ENCODE measurements around the gene SUPT20HL2.
"Not testable (repeated sequence)": the region's sequence is repeated elsewhere in the genome, so short reads cannot be mapped to it uniquely, and the experiment has no call there.

SUPT20HL2 gene

GRCh38 chrX:24332878-24333277, 19.0 kb upstream of the SUPT20HL2 start:
- no peak overlapping the region for H3K9ac ChIP-seq (ENCODE audit: insufficient read length, low read depth)
- no peak overlapping the region for H3K4me3 ChIP-seq (ENCODE audit: insufficient read length, low read depth)
- DNase-seq (ENCODE audit: low read depth, low spot score): no peak
- no peaks in the 10 kb centered on the region for H3K27me3 ChIP-seq (ENCODE audit: insufficient read depth, insufficient read length)
- no peaks in the 10 kb centered on the region for H3K4me1 ChIP-seq (ENCODE audit: insufficient read depth, insufficient read length)
- H3K36me3 ChIP-seq (ENCODE audit: insufficient read depth, insufficient read length, low read length): no peaks in the 10 kb centered on the region
- H3K9me3 ChIP-seq (ENCODE audit: insufficient read depth, low read length): 0 out of 2 replicates have a peak, but pooled peaks cover 4% of the 10 kb centered on the region
- TF ChIP-seq SUZ12 (IDR thresholded peaks at IDR 0.05; ENCODE audit: extremely low read depth, insufficient read depth, insufficient read length) (no peak), YY1 (IDR thresholded peaks at IDR 0.05; ENCODE audit: insufficient read depth, insufficient read length) (no peak), ZNF274 (IDR thresholded peaks at IDR 0.05; ENCODE audit: low read depth, low read length) (no peak)

GRCh38 chrX:24325231-24325630, 11.4 kb upstream of the SUPT20HL2 start:
- no peak for TF ChIP-seq YY1 (IDR thresholded peaks at IDR 0.05; ENCODE audit: insufficient read depth, insufficient read length)
- TF ChIP-seq SUZ12 (IDR thresholded peaks at IDR 0.05; ENCODE audit: extremely low read depth, insufficient read depth, insufficient read length): no peak
- TF ChIP-seq ZNF274 (IDR thresholded peaks at IDR 0.05; ENCODE audit: low read depth, low read length): no peak
- H3K4me1 ChIP-seq (ENCODE audit: insufficient read depth, insufficient read length): no peaks in the 10 kb centered on the region

GRCh38 chrX:24321741-24322395, 8.0 kb upstream of the SUPT20HL2 start:
- DNase-seq (ENCODE audit: low read depth, low spot score): no peak
- H3K27me3 ChIP-seq (ENCODE audit: insufficient read depth, insufficient read length): no peaks in the 10 kb centered on the region
- no peaks in the 10 kb centered on the region for H3K36me3 ChIP-seq (ENCODE audit: insufficient read depth, insufficient read length, low read length)
- H3K4me3 ChIP-seq (ENCODE audit: insufficient read length, low read depth): no peak overlapping the region
- no peaks in the 10 kb centered on the region for H3K4me1 ChIP-seq (ENCODE audit: insufficient read depth, insufficient read length)
- no peak for TF ChIP-seq YY1 (IDR thresholded peaks at IDR 0.05; ENCODE audit: insufficient read depth, insufficient read length)
- no peak for TF ChIP-seq SUZ12 (IDR thresholded peaks at IDR 0.05; ENCODE audit: extremely low read depth, insufficient read depth, insufficient read length)
- no peak overlapping the region for H3K9ac ChIP-seq (ENCODE audit: insufficient read length, low read depth)
- no peaks in the 10 kb centered on the region for H3K9me3 ChIP-seq (ENCODE audit: insufficient read depth, low read length)

More at GRCh38 chrX:24325231-24325630, 11.4 kb upstream of the SUPT20HL2 start:
- no peak for DNase-seq (ENCODE audit: low read depth, low spot score)
- no peaks in the 10 kb centered on the region for H3K9me3 ChIP-seq (ENCODE audit: insufficient read depth, low read length)
- no peaks in the 10 kb centered on the region for H3K27me3 ChIP-seq (ENCODE audit: insufficient read depth, insufficient read length)
- H3K36me3 ChIP-seq (ENCODE audit: insufficient read depth, insufficient read length, low read length): no peaks in the 10 kb centered on the region
- H3K9ac ChIP-seq (ENCODE audit: insufficient read length, low read depth): no peak overlapping the region
- H3K4me3 ChIP-seq (ENCODE audit: insufficient read length, low read depth): no peak overlapping the region

GRCh38 chrX:24317567-24317966, 3.7 kb upstream of the SUPT20HL2 start:
- TF ChIP-seq YY1 (IDR thresholded peaks at IDR 0.05; ENCODE audit: insufficient read depth, insufficient read length) (no peak), ZNF274 (IDR thresholded peaks at IDR 0.05; ENCODE audit: low read depth, low read length) (no peak), SUZ12 (IDR thresholded peaks at IDR 0.05; ENCODE audit: extremely low read depth, insufficient read depth, insufficient read length) (no peak)
- Histone ChIP-seq H3K9me3 (ENCODE audit: insufficient read depth, low read length) (no peaks in the 10 kb centered on the region), H3K4me3 (ENCODE audit: insufficient read length, low read depth) (no peak overlapping the region), H3K27me3 (ENCODE audit: insufficient read depth, insufficient read length) (no peaks in the 10 kb centered on the region), H3K36me3 (ENCODE audit: insufficient read depth, insufficient read length, low read length) (no peaks in the 10 kb centered on the region), H3K4me1 (ENCODE audit: insufficient read depth, insufficient read length) (no peaks in the 10 kb centered on the region), H3K9ac (ENCODE audit: insufficient read length, low read depth) (no peak overlapping the region)
- no peak for DNase-seq (ENCODE audit: low read depth, low spot score)

- H3K4me1 ChIP-seq (ENCODE audit: insufficient read depth, insufficient read length): no peaks in the 10 kb centered on the region
- TF ChIP-seq ZNF274 (IDR thresholded peaks at IDR 0.05; ENCODE audit: low read depth, low read length) (no peak), YY1 (IDR thresholded peaks at IDR 0.05; ENCODE audit: insufficient read depth, insufficient read length) (no peak), SUZ12 (IDR thresholded peaks at IDR 0.05; ENCODE audit: extremely low read depth, insufficient read depth, insufficient read length) (no peak)
Observed at GRCh38 chrX:24316111-24316510, 2.2 kb upstream of the SUPT20HL2 start.

GRCh38 chrX:24312249-24312607, 1.6 kb downstream of the SUPT20HL2 start:
- not testable (repeated sequence) for H3K4me3 ChIP-seq (ENCODE audit: insufficient read length, low read depth); H3K9me3 ChIP-seq (ENCODE audit: insufficient read depth, low read length); H3K4me1 ChIP-seq (ENCODE audit: insufficient read depth, insufficient read length); H3K27me3 ChIP-seq (ENCODE audit: insufficient read depth, insufficient read length); H3K9ac ChIP-seq (ENCODE audit: insufficient read length, low read depth); H3K36me3 ChIP-seq (ENCODE audit: insufficient read depth, insufficient read length, low read length); DNase-seq (ENCODE audit: low read depth, low spot score)

More at GRCh38 chrX:24316111-24316510, 2.2 kb upstream of the SUPT20HL2 start:
- Histone ChIP-seq H3K9me3 (ENCODE audit: insufficient read depth, low read length) (no peaks in the 10 kb centered on the region), H3K4me3 (ENCODE audit: insufficient read length, low read depth) (no peak overlapping the region), H3K9ac (ENCODE audit: insufficient read length, low read depth) (no peak overlapping the region), H3K27me3 (ENCODE audit: insufficient read depth, insufficient read length) (no peaks in the 10 kb centered on the region), H3K36me3 (ENCODE audit: insufficient read depth, insufficient read length, low read length) (no peaks in the 10 kb centered on the region)
- DNase-seq (ENCODE audit: low read depth, low spot score): no peak

- not testable (repeated sequence) for H3K36me3 ChIP-seq (ENCODE audit: insufficient read depth, insufficient read length, low read length); H3K9ac ChIP-seq (ENCODE audit: insufficient read length, low read depth); H3K4me3 ChIP-seq (ENCODE audit: insufficient read length, low read depth); H3K27me3 ChIP-seq (ENCODE audit: insufficient read depth, insufficient read length); H3K4me1 ChIP-seq (ENCODE audit: insufficient read depth, insufficient read length); DNase-seq (ENCODE audit: low read depth, low spot score); H3K9me3 ChIP-seq (ENCODE audit: insufficient read depth, low read length)
Observed at GRCh38 chrX:24311507-24312248, 2.2 kb downstream of the SUPT20HL2 start.

- not testable (repeated sequence) for H3K9me3 ChIP-seq (ENCODE audit: insufficient read depth, low read length); H3K4me3 ChIP-seq (ENCODE audit: insufficient read length, low read depth); DNase-seq (ENCODE audit: low read depth, low spot score); H3K4me1 ChIP-seq (ENCODE audit: insufficient read depth, insufficient read length); H3K27me3 ChIP-seq (ENCODE audit: insufficient read depth, insufficient read length); H3K9ac ChIP-seq (ENCODE audit: insufficient read length, low read depth); H3K36me3 ChIP-seq (ENCODE audit: insufficient read depth, insufficient read length, low read length)
Observed at GRCh38 chrX:24310916-24311315, 3.0 kb downstream of the SUPT20HL2 start.

- H3K9me3 ChIP-seq (ENCODE audit: insufficient read depth, low read length); H3K9ac ChIP-seq (ENCODE audit: insufficient read length, low read depth); H3K4me3 ChIP-seq (ENCODE audit: insufficient read length, low read depth); H3K36me3 ChIP-seq (ENCODE audit: insufficient read depth, insufficient read length, low read length); H3K27me3 ChIP-seq (ENCODE audit: insufficient read depth, insufficient read length); H3K4me1 ChIP-seq (ENCODE audit: insufficient read depth, insufficient read length); DNase-seq (ENCODE audit: low read depth, low spot score): not testable (repeated sequence)
Observed at GRCh38 chrX:24309580-24310374, 4.1 kb downstream of the SUPT20HL2 start.

GRCh38 chrX:24308803-24309202, 5.1 kb downstream of the SUPT20HL2 start:
- not testable (repeated sequence) for DNase-seq (ENCODE audit: low read depth, low spot score); H3K27me3 ChIP-seq (ENCODE audit: insufficient read depth, insufficient read length); H3K9ac ChIP-seq (ENCODE audit: insufficient read length, low read depth); H3K36me3 ChIP-seq (ENCODE audit: insufficient read depth, insufficient read length, low read length); H3K4me3 ChIP-seq (ENCODE audit: insufficient read length, low read depth); H3K9me3 ChIP-seq (ENCODE audit: insufficient read depth, low read length); H3K4me1 ChIP-seq (ENCODE audit: insufficient read depth, insufficient read length)
